Muscle layer of duodenum (tissue), 2 donors: ENCODE measurements around the gene PNKP.

ENCODE experiments used
- H3K27ac ChIP-seq: one replicate; pipeline ENCODE4 v1.7.0; 2013; ENCODE audit warnings: mild to moderate bottlenecking, low read length
- H3K27me3 ChIP-seq: one replicate; pipeline ENCODE4 v1.7.0; 2013; ENCODE audit warnings: low read depth, mild to moderate bottlenecking, control low read depth, low read length
- H3K36me3 ChIP-seq, 2 donors: one replicate each; pipeline ENCODE4 v1.7.0; 2013; ENCODE audit warnings: low read length in 2 of 2, control low read depth in 1 of 2, mild to moderate bottlenecking in 1 of 2; ENCODE audit not compliant: insufficient read depth in 2 of 2, control insufficient read depth in 1 of 2
- H3K4me1 ChIP-seq, 2 donors: one replicate each; pipeline ENCODE4 v1.7.0; 2013; ENCODE audit warnings: low read length in 2 of 2, mild to moderate bottlenecking in 2 of 2, control low read depth in 1 of 2, moderate library complexity in 1 of 2; ENCODE audit not compliant: insufficient read depth in 2 of 2, control insufficient read depth in 1 of 2
- H3K4me3 ChIP-seq, 2 donors: one replicate each; pipeline ENCODE4 v1.7.0; 2013; ENCODE audit warnings: low read length in 2 of 2, low read depth in 1 of 2, mild to moderate bottlenecking in 1 of 2
- H3K9me3 ChIP-seq, 2 donors: one replicate each; pipeline ENCODE4 v1.7.0; 2013; ENCODE audit warnings: low read length in 2 of 2, control low read depth in 1 of 2, mild to moderate bottlenecking in 1 of 2; ENCODE audit not compliant: control insufficient read depth in 1 of 2
- donor health status: healthy.

Gene PNKP

DNA sequence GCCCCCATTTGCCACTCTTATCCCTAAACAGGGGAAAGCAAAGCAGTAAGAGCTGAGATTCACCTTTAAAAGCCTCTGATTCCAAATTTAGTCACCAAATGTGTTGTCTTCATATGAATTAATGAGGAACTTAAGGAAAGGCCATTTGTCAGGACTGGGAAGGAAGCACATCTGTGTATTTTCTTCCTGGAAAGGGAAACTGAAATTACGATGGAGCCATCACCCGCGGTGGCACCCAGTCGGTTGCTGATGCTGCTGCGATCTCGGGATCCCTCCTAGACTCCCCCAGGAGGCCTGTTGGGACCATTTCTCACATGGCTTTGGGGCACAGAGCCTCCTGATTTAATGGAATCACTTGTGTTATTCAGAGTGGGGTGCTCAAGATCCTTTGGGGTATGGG is 36.8 kb upstream of the PNKP start:
- Histone ChIP-seq H3K4me3 (no peak overlapping the region), H3K9me3 (no peaks in the 10 kb centered on the region), H3K4me1 (no peaks in the 10 kb centered on the region), H3K36me3 (peaks cover 4 to 26% of the 10 kb centered on the region in 2 donors), H3K27me3 (no peaks in the 10 kb centered on the region), H3K27ac (no peak overlapping the region)

- no peaks in the 10 kb centered on the region for H3K36me3 ChIP-seq
- no peaks in the 10 kb centered on the region for H3K9me3 ChIP-seq
- no peaks in the 10 kb centered on the region for H3K27me3 ChIP-seq
- peak within 1 kb of the TSS; percentile 60 for H3K27ac ChIP-seq
- H3K4me1 ChIP-seq: no peaks in the 10 kb centered on the region
- peak within 1 kb of the TSS in 1 of 2 donors; percentile 7 for H3K4me3 ChIP-seq
These were observed 29.7 kb upstream of the PNKP start, which contains the start of gene IL4I1 for GRCh38 chr19:49896863-49897621. TSS of gene IL4I1 (minus strand) at chr19:49896887. CDS start at chr19:49896160, 727 bp downstream.

DNA sequence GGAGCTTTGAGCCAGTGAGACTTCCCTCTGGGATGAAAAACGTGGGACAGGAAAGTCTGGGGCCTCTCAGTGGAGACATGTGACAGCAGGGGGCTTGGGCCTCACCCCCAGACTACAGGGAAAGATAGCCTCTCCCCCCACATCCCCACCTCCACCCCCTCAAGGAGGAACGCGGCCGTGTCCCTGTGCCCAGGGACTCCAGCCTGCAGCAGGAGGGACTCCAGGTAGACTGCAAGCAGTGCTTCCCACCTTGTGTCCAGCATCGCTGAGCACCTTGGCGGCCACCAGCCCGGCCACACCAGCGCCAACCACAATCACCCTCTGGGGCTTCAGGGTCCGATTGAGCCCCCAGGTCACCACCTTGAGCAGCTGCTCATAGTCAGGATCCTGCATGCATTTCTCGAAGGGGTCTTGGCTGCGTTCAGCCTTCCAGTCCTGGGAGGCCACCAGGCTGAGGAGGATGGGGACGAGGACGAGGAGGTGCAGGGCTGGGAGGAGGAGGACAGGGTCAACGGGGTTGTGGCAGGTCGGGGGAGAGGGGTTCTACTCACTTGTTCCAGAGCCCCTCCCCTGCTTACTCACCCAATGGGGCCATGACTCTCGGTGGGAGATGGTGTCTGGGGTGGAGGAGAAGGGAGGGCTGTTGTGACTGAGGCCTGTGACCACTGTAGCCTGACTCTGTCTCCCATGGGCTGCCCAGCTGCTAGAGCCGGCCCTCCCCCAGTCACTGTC is 28.4 kb upstream of the PNKP start:
- H3K27me3 ChIP-seq: no peaks in the 10 kb centered on the region
- no peaks in the 10 kb centered on the region for H3K36me3 ChIP-seq
- no peaks in the 10 kb centered on the region for H3K4me1 ChIP-seq
- H3K27ac ChIP-seq: no peak overlapping the region
- H3K4me3 ChIP-seq: no peak overlapping the region
- H3K9me3 ChIP-seq: no peaks in the 10 kb centered on the region

GRCh38 chr19:49894879-49895565 is 27.6 kb upstream of the PNKP start:
- no peak overlapping the region for H3K27ac ChIP-seq
- peaks cover 0 to 4% of the 10 kb centered on the region in 2 donors for H3K4me1 ChIP-seq
- H3K4me3 ChIP-seq: no peak overlapping the region
- H3K36me3 ChIP-seq: no peaks in the 10 kb centered on the region
- H3K9me3 ChIP-seq: no peaks in the 10 kb centered on the region
- no peaks in the 10 kb centered on the region for H3K27me3 ChIP-seq

DNA sequence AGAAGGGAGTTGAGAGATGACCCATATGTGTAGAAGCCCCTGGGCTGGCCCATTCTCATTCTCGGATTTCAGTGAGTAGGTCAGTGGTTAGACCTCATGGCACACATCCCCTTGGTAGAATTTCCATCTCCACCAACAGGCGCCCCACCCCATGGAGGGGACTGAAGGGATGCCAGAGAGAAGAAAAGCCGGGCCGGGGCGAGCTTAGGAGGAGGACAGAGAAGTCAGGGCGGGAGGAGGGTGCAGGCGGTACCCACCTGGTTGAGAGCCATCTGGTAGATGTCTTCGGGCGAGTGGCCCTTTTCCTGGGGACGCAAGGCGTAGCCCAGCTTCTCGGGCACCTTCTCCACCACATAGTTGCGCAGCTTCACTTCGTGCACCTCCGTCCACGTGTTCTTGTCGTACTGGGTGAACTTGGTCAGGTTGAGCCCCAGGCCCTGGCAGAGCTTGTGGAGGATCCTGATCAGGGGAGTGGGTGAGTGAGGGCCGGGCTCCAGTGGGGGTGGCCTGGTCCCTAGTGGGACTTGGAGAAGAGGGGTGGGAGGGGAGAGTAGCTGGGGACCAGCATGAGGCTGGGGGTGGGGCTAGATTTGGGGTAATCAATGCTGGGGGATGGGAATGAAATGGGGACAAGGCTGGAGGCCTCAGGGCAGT is 26.8 kb upstream of the PNKP start:
- H3K9me3 ChIP-seq: no peaks in the 10 kb centered on the region
- H3K27ac ChIP-seq: no peak overlapping the region
- no peaks in the 10 kb centered on the region for H3K27me3 ChIP-seq
- H3K4me3 ChIP-seq: no peak overlapping the region
- no peaks in the 10 kb centered on the region for H3K36me3 ChIP-seq
- H3K4me1 ChIP-seq: peaks cover 0 to 9% of the 10 kb centered on the region in 2 donors

- no peak overlapping the region for H3K27ac ChIP-seq
- peaks cover 0 to 9% of the 10 kb centered on the region in 2 donors for H3K36me3 ChIP-seq
- no peaks in the 10 kb centered on the region for H3K9me3 ChIP-seq
- H3K27me3 ChIP-seq: no peaks in the 10 kb centered on the region
- no peak overlapping the region for H3K4me3 ChIP-seq
- peaks cover 0 to 9% of the 10 kb centered on the region in 2 donors for H3K4me1 ChIP-seq
These were observed 25.3 kb upstream of the PNKP start for GRCh38 chr19:49892716-49893115.

- no peak overlapping the region for H3K4me3 ChIP-seq
- H3K9me3 ChIP-seq: no peaks in the 10 kb centered on the region
- H3K27ac ChIP-seq: no peak overlapping the region
- H3K4me1 ChIP-seq: peaks cover 0 to 9% of the 10 kb centered on the region in 2 donors
- H3K36me3 ChIP-seq: peaks cover 0 to 14% of the 10 kb centered on the region in 2 donors
- no peaks in the 10 kb centered on the region for H3K27me3 ChIP-seq
These were observed 24.0 kb upstream of the PNKP start for GRCh38 chr19:49891393-49891792.

DNA sequence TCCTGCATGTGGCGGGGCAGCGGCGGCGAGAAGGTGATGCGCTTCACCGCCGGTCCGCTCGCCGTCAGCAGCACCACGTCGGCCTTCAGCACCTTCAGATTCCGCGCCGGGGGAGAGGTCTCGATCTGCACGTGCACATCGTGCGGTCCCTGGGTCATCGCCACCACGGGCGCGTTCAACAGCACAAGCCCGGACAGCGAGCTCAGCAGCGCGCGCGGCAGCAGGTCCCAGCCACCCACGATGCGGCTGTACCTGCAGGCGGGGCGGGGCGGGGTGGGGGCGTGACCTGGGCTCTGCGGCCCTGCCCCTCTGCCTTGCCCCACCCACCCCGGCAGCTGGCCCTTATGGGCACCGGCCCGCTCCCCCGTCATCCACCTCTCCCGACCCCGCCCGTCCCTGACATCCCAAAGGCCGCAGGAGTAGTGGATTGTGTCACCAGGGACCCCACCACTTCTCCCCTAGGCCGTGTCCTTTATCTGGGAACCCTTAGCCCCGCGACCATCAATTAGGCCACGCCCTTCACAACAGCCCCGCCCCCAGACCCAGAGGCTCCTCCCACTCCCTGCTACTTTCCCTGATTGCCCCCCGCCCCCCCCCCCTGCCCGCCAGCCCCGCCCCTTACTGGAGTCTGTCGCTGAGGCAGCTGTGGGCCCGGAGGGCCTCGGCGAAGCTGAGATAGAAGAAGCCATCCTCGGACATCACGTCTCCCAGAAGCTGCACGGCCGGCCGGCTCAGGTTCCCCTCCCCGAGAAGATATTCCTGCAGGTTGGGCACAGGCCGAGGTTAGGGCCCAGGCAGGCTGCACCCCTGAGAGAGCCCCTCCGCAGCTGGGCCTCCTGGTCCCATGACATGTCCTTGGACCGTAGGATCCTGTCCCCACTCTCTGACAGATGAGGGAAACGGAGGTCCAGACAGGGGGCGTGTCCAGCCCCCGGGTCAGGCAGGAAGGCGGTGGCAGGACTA is 23.3 kb upstream of the PNKP start:
- Histone ChIP-seq H3K27ac (no peak overlapping the region), H3K9me3 (no peaks in the 10 kb centered on the region), H3K4me3 (peak overlapping the region in 1 of 2 donors; percentile 41), H3K36me3 (peaks cover 0 to 19% of the 10 kb centered on the region in 2 donors), H3K27me3 (no peaks in the 10 kb centered on the region), H3K4me1 (peaks cover 0 to 9% of the 10 kb centered on the region in 2 donors)

GRCh38 chr19:49889687-49890348 is 22.4 kb upstream of the PNKP start:
- Histone ChIP-seq H3K36me3 (peaks cover 2 to 22% of the 10 kb centered on the region in 2 donors), H3K9me3 (no peaks in the 10 kb centered on the region), H3K4me1 (peaks cover 0 to 9% of the 10 kb centered on the region in 2 donors), H3K27me3 (no peaks in the 10 kb centered on the region), H3K4me3 (peak overlapping the region in 1 of 2 donors; percentile 41), H3K27ac (no peak overlapping the region)
